GM23248 (cell line): ENCODE measurements around the gene MSH3. TPM values are rescaled to one million over a fixed set of nuclear protein-coding genes. Genes with fewer than 3 reads are reported as not detected.

Source experiments
- DNase-seq: peaks from one replicate; pipeline ENCODE4 v3.0.0-alpha.2; 2015
- H2AFZ ChIP-seq: fragments of 200-600 bp; sonication (generic); 2 replicates; pipeline ENCODE4 v1.6.1; 2016; ENCODE audit warnings: antibody characterized with exemption
- H3F3A ChIP-seq: fragments of 200-600 bp; sonication (generic); 2 replicates; pipeline ENCODE4 v1.6.1; 2016; ENCODE audit warnings: mild to moderate bottlenecking, antibody characterized with exemption, mixed run types; ENCODE audit not compliant: insufficient read depth
- H3K27ac ChIP-seq: fragments of 200-600 bp; sonication (generic); 2 replicates; pipeline ENCODE4 v1.5.1; 2016; ENCODE audit warnings: mild to moderate bottlenecking
- H3K27me3 ChIP-seq: fragments of 200-600 bp; sonication (generic); replicated peaks from 2 replicates; pipeline ENCODE4 v1.6.1; 2016; ENCODE audit warnings: mild to moderate bottlenecking; ENCODE audit not compliant: insufficient read depth
- H3K36me3 ChIP-seq: fragments of 200-600 bp; sonication (generic); 2 replicates; pipeline ENCODE4 v1.6.1; 2016; ENCODE audit warnings: low read depth, mild to moderate bottlenecking
- H3K4me1 ChIP-seq: fragments of 200-600 bp; sonication (generic); 2 replicates; pipeline ENCODE4 v1.6.1; 2016; ENCODE audit warnings: mild to moderate bottlenecking; ENCODE audit not compliant: insufficient read depth
- H3K4me2 ChIP-seq: fragments of 200-600 bp; sonication (generic); one replicate; pipeline ENCODE4 v1.6.1; 2016; ENCODE audit warnings: mild to moderate bottlenecking; ENCODE audit not compliant: unreplicated experiment
- H3K4me3 ChIP-seq: fragments of 200-600 bp; sonication (generic); 2 replicates; pipeline ENCODE4 v1.5.1; 2016; ENCODE audit warnings: mild to moderate bottlenecking
- H3K79me2 ChIP-seq: fragments of 200-600 bp; sonication (generic); 2 replicates; pipeline ENCODE4 v1.6.1; 2016; ENCODE audit warnings: mild to moderate bottlenecking; ENCODE audit not compliant: insufficient read depth
- H3K9ac ChIP-seq: fragments of 200-600 bp; sonication (generic); 2 replicates; pipeline ENCODE4 v1.6.1; 2016; ENCODE audit warnings: mild to moderate bottlenecking
- H3K9me2 ChIP-seq: fragments of 200-600 bp; sonication (generic); 2 replicates; pipeline ENCODE4 v1.6.1; 2016; ENCODE audit warnings: mixed run types, mild to moderate bottlenecking, moderate library complexity; ENCODE audit not compliant: insufficient read depth
- H3K9me3 ChIP-seq: fragments of 200-600 bp; sonication (generic); one replicate; pipeline ENCODE4 v1.6.1; 2017; ENCODE audit warnings: low read depth
- H4K20me1 ChIP-seq: fragments of 200-600 bp; sonication (generic); 2 replicates; pipeline ENCODE4 v1.6.0; 2016; ENCODE audit not compliant: insufficient read depth
- EZH2 ChIP-seq: fragments of 200-600 bp; sonication (generic); IDR thresholded peaks from 2 replicates; pipeline ENCODE4 v1.6.1; 2018; ENCODE audit warnings: antibody characterized with exemption, mild to moderate bottlenecking; ENCODE audit not compliant: insufficient read depth, poor library complexity, severe bottlenecking
- EZH2phosphoT487 ChIP-seq: fragments of 200-600 bp; sonication (generic); IDR thresholded peaks from 2 replicates; pipeline ENCODE4 v1.6.1; 2018; ENCODE audit warnings: antibody characterized with exemption, moderate library complexity, mild to moderate bottlenecking, low read depth; ENCODE audit not compliant: insufficient read depth
- WGBS, 2 experiments: methylation state at CpG; one replicate each; pipeline ENCODE4 v1.1.6; 2015 to 2017; ENCODE audit warnings: low lambda C conversion rate in 2 of 2, low coverage in 1 of 2; ENCODE audit errors: missing lambda C conversion rate in 2 of 2; 5-methylcytosine and 5-hydroxymethylcytosine counted together
- in situ Hi-C: fragments of 300-500 bp; cut with MboI; formaldehyde crosslinking; loops from 2 replicates; pipeline ENCODE4 v1.15.0; 2020
- polyA plus RNA-seq: library from polyadenylated mRNA; unstranded; fragments of >200 nt; fragmentation: Nextera tagmentation; extraction: Ambion mirVana; gene quantifications from 2 replicates; pipeline ENCODE4 v1.2.1, GENCODE V29; 2016
- total RNA-seq: library from RNA; depleted of rRNA; stranded (reverse); fragments of >200 nt; shearing (Covaris generic); gene quantifications from 2 replicates; pipeline ENCODE4 v1.2.3, GENCODE V29; 2014

Gene MSH3
- total and polyA plus RNA-seq, 2 experiments from 2014 or later, result 11.7 to 14.0 TPM

GRCh38 chr5:80725446-80725845 lies 71.0 kb downstream of the MSH3 start:
- Histone ChIP-seq H3K4me2 (no peak overlapping the region), H3F3A (no peaks in the 10 kb centered on the region), H4K20me1 (no peaks in the 10 kb centered on the region), H3K9me3 (no peaks in the 10 kb centered on the region), H3K27ac (no peak overlapping the region), H2AFZ (no peak overlapping the region), H3K4me3 (no peak overlapping the region), H3K9me2 (no peaks in the 10 kb centered on the region), H3K9ac (no peak overlapping the region), H3K79me2 (no peaks in the 10 kb centered on the region), H3K27me3 (no peaks in the 10 kb centered on the region), H3K36me3 (peaks cover 9% of the 10 kb centered on the region; the same call in 1 of the 2 replicates), H3K4me1 (no peaks in the 10 kb centered on the region)
- in situ Hi-C loops, result no loop called here
- no peak for DNase-seq
- 88 to 91% methylated on average over 6 of the region's 6 CpGs for WGBS, 2 experiments
- TF ChIP-seq EZH2, result no peak
- no peak for TF ChIP-seq EZH2phosphoT487

- Histone ChIP-seq H4K20me1 (no peaks in the 10 kb centered on the region), H3K79me2 (no peaks in the 10 kb centered on the region), H3K36me3 (no peaks in the 10 kb centered on the region), H3K9me2 (0 out of 2 replicates have a peak, but pooled peaks cover 4% of the 10 kb centered on the region), H3K4me3 (no peak overlapping the region), H3K9ac (no peak overlapping the region), H3F3A (no peaks in the 10 kb centered on the region), H3K4me2 (no peak overlapping the region), H3K27me3 (no peaks in the 10 kb centered on the region), H3K9me3 (no peaks in the 10 kb centered on the region), H3K4me1 (0 out of 2 replicates have a peak, but pooled peaks cover 4% of the 10 kb centered on the region), H3K27ac (no peak overlapping the region), H2AFZ (no peak overlapping the region)
- TF ChIP-seq EZH2phosphoT487, result no peak
- no peak for TF ChIP-seq EZH2
- DNase-seq, result peak; percentile 15
- in situ Hi-C loops, result no loop called here
- WGBS, 2 experiments, result 87 to 89% methylated on average over 4 of the region's 4 CpGs
These were observed 82.3 kb downstream of the MSH3 start for GRCh38 chr5:80736730-80737129.

DNA sequence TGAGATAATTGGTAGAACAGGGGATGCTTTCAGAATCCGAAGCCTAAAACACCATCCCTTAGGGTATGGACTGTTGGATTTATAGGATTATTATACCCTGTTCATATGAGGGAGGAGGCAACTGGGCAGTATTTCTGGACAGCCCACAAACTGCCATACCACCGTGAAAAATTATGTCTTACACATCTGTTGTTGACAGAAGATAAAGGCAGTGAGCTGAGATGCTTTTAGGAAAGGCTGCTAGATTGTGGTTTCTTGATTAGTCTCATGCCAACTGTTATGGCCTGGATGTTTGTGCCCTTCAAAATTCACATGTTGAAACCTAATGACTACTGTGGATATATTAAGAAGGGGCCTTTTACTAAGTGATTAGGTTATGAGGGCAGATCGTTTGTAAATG lies 84.0 kb downstream of the MSH3 start:
- no peak for DNase-seq
- Histone ChIP-seq H3K4me3 (no peak overlapping the region), H3K9me3 (no peaks in the 10 kb centered on the region), H4K20me1 (no peaks in the 10 kb centered on the region), H3K4me1 (0 out of 2 replicates have a peak, but pooled peaks cover 4% of the 10 kb centered on the region), H3K9me2 (0 out of 2 replicates have a peak, but pooled peaks cover 4% of the 10 kb centered on the region), H3K9ac (no peak overlapping the region), H2AFZ (no peak overlapping the region), H3K36me3 (no peaks in the 10 kb centered on the region), H3F3A (no peaks in the 10 kb centered on the region), H3K27ac (no peak overlapping the region), H3K4me2 (no peak overlapping the region), H3K27me3 (no peaks in the 10 kb centered on the region), H3K79me2 (no peaks in the 10 kb centered on the region)
- whole genome bisulfite sequencing, 2 experiments, result 78 to 82% methylated on average over 3 of the region's 3 CpGs
- TF ChIP-seq EZH2phosphoT487 (no peak), EZH2 (no peak)
- in situ Hi-C loops, result no loop called here

DNA sequence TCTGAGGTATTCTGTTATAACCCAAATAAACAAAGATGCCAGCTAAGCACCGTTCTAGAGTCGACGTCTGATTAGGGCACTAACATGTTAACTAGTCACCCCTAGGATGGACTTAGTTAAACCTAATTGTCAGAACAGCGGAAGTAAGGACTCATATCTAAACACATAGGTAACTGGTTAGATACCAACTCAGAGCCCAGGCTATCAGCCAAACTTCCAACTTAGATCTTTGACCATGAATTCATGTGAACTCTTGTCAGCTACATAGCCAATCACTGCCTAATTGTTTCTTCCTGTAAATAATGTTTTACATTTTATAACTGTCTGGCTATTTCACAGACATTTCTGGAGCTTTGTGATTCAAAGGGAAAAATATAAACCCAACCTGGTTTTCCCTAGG lies 84.6 kb downstream of the MSH3 start:
- in situ Hi-C loops, result no loop called here

DNA sequence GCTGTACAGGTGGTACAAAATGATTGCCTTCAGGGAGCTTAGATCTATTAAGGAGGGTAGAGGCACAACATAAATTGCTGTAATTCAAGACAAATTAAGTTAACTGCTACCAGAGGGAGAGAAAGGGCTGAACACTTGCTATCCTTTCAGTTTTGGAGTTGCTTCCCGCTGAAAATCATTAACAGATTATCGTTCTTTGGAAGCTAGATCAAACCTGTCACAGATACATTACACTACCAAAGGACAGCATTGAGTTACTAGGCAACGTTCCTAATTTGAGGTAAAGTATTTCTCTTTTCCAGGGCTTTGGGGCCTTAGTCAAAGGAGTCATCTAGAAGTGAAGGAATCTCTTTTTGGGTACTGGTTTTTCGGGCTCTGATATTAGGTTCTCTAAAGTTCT lies 85.0 kb downstream of the MSH3 start:
- Histone ChIP-seq H3K36me3 (no peaks in the 10 kb centered on the region), H3K79me2 (no peaks in the 10 kb centered on the region), H3K4me3 (no peak overlapping the region), H3K27me3 (no peaks in the 10 kb centered on the region), H4K20me1 (no peaks in the 10 kb centered on the region), H2AFZ (no peak overlapping the region), H3K9ac (no peak overlapping the region), H3K9me2 (no peaks in the 10 kb centered on the region), H3F3A (no peaks in the 10 kb centered on the region), H3K9me3 (no peaks in the 10 kb centered on the region), H3K4me1 (0 out of 2 replicates have a peak, but pooled peaks cover 4% of the 10 kb centered on the region), H3K27ac (no peak overlapping the region), H3K4me2 (no peak overlapping the region)
- in situ Hi-C loops, result no loop called here
- TF ChIP-seq EZH2, result no peak
- TF ChIP-seq EZH2phosphoT487, result no peak
- no peak for DNase-seq
- WGBS, 2 experiments, result 82 to 88% methylated on average over 4 of the region's 4 CpGs

More for the DNA sequence above, 84.6 kb downstream of the MSH3 start:
- Histone ChIP-seq H3K27me3 (no peaks in the 10 kb centered on the region), H3K9ac (no peak overlapping the region), H3K9me2 (0 out of 2 replicates have a peak, but pooled peaks cover 1% of the 10 kb centered on the region), H2AFZ (no peak overlapping the region), H3K4me3 (no peak overlapping the region), H3K27ac (no peak overlapping the region), H4K20me1 (no peaks in the 10 kb centered on the region), H3K79me2 (no peaks in the 10 kb centered on the region), H3K4me2 (no peak overlapping the region), H3K9me3 (no peaks in the 10 kb centered on the region), H3K36me3 (no peaks in the 10 kb centered on the region), H3K4me1 (0 out of 2 replicates have a peak, but pooled peaks cover 4% of the 10 kb centered on the region), H3F3A (no peaks in the 10 kb centered on the region)
- DNase-seq, result no peak
- 93 to 96% methylated on average over 4 of the region's 4 CpGs for WGBS, 2 experiments
- TF ChIP-seq EZH2phosphoT487 (no peak), EZH2 (no peak)
